NCI-H748 treated with DMSO at 0.1 percent for 48 hours (cell line): ENCODE results near the gene TMC3.
"Not testable (repeated sequence)": the region's sequence is repeated elsewhere in the genome, so short reads cannot be mapped to it uniquely, and the experiment has no call there.

ENCODE experiments used
- DNase-seq: peaks from one replicate; lab custom pipeline; 2025; lab: John Stamatoyannopoulos, UW

The TMC3 gene

DNA sequence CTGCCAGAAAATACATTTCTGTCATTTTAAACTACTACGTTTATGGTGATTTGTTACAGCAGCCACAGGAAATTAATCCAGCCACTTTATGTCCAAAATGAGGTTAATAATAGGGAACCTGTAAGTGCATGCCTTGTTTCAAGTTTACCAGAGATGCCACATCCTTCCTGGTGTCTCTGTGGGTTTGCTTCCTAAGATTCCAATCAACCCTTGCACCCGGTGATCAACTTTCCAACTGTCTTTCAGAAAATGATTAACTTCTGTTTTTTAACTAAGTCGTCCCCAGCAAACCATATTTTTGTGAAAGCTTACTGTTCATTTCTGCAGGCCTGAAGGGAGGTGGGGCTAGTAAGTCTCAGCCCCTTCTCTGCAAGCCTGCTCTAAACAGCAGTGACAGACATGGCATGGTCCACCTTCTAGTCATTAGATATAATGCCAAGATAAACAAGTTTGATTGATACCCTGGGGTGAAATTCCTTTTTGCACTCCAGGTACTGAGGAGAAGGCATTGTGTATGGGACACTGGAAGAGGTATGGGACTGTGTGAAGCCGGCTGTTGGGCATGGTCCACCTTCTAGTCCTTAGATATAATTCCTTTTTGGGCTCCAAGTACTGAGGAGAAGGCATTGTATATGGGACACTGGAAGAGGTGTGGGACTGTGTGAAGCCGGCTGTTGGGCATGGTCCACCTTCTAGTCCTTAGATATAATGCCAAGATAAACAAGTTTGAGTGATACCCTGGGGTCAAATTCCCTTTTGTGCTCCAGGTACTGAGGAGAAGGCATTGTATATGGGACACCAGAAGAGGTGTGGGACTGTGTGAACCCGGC lies 11.1 kb upstream of the TMC3 start:
- no peak for DNase-seq

DNA sequence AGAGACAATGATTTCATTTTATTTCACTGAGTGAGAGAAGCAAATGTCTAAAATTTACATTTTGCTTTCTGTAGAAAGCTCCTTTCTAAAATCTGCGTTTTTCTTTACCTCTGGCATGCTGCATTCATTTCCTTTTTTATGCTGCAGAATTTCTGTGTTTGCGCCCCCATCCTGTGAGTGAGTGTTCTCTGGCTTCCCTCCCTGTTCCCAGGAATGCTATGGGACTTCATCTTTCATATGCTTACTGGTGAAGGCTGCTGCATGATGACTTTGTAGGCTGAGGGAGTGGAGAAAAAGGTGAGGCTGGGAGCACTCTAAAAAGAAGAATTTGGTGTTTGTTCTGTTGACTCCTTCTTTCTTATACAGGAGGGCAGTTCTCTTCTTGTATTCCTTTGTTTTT lies 7.7 kb upstream of the TMC3 start:
- no peak for DNase-seq

DNA sequence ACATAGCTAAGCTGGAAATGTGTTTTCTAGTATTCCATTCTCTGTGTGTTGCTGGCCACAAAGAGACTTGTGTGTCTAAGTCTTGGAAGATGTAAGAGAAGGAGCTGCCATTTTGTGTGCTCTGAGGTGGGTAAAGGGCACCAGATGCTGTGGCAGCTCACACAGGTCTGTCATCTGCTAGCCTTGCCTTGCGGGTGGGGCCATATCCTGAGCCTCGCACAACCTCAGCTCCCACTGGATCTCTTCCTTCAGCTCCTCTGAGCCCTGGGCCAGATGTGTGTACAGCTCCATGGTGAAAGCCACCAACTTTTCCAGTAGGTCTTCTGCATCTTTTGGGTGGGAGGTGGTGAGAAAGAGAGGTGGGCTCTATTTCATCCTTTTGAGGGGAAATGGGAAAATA lies 6.7 kb upstream of the TMC3 start:
- no peak for DNase-seq

DNA sequence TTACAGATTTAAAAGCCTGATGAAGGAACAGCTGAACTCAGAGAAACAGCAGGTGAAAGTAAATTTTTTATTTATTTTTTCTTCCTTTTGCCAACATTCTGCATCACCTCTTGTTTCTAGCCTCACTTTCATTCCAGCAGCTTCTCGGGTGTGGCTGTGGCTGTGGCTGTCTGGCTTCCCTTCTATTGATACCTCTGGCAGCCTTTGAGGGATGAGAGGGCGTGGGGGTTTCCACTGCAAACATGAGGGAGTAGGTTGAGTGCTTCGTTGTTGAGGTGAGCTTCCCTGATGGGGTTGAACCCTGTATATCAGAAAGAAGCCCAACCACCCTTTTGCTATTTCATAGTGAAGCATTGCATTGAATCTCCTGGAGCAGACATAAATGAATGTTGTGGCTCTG lies 6.2 kb upstream of the TMC3 start:
- no peak for DNase-seq

DNA sequence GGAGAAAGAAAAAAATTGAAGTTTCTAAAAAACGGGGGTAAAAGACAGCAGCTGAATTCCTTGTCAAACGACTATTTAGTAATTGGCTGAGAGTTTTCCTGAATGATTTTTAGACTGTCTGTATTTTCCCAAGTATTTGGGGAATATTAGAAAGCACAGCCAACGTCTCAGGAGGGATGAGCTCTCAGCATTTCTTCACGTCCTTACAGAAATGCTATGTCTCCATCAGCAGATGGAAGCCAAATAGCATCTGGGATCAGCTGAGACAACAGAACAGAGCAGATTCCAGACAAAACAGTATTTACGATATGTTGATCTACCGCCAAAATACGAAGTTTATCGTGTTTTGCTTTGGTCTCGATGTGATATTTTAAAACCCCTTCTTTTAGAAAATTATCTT lies 5.3 kb upstream of the TMC3 start:
- no peak for DNase-seq

DNA sequence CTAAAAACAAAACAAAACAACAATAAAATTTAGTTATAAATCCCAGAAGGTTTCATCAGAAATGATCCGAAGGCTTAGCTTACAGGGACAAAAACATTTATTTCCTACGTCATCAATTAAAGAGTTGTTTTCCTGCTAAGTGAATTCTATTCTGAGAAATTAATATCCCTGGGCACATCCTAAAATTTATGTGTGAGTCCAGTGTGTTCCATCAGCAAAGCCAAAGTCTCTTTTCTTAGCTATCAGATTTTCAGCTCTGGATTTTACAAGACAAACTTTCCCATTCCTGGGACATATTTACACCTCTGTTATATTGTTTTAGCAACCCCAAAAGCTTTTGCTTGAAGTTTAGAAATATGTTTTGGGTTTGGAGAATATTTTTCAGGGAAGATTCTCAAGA lies 4.4 kb upstream of the TMC3 start:
- DNase-seq = no peak

DNA sequence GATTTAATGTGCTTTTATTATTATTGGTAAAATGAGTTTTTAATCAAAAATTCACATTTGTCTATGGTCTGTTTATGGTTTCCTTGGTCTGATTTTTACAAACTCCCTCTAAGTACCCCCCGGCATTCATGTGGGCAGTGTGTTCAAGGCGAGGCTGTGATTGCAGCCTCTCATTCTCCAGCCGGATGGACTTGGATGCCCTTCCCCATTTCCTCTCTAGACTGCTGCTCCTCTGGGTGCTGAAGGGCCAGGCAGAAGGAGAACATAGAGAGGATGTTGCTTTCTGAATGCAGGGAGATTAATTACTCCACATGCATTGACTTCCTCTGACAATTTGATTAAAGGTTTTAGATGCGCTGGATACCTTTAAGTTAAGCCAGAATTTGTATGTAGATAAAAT lies 3.9 kb upstream of the TMC3 start:
- DNase-seq = no peak

DNA sequence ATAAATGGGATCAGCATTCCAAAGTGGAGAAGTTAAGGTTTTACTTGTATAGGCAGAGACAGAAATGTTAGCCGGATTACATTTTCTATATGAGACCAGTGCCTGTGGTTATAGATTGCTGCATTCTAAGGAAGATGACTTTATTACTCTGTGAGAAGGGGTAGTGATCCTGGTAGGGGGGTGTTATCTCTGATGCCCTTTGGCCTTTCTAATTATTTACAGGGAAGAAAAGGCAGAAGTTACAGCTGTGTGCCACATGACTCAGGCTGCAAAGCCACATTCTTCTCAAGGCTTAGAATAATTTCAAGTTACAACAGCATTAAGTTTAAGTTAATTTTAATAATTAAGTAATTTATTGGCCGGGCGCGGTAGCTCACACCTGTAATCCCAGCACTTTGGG lies 2.2 kb upstream of the TMC3 start:
- no peak for DNase-seq

DNA sequence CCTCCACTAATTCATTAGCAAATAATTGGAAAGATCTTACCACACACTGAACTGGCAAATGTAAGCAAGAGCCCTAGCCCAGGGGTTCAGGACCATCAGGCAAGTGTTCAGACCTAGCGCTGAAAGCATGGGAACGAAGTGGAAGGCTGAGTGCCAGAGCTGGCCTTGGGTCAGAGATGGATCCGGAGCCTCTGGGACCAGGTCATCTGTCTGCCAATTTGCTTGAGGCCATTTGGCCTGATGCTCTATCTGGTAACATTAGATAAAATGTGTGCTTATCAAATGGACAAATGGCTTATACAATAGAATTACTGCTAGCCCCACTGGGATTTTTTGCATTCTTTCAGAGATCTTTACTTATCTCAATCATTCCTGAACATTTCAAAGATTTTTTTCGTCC lies 1.4 kb upstream of the TMC3 start:
- no peak for DNase-seq

DNA sequence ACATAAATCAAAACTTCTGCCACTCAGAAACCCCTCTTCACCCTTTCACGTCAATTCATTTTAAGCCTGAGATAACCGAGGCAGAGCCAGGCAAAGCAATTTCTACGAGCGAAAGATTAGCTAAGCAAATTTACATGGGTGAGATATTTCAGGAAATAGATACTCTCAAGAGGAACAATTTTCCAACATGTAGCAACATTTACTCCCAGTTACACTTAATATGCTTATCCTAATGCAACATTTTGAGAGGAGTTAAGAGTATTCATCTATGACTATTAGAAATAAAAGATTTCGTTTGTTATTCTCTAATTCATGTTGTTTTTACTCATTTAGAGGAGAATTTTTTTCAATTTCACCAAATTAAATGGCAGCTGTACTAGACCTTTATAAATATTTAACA lies 837 bp downstream of the TMC3 start:
- DNase-seq = no peak

DNA sequence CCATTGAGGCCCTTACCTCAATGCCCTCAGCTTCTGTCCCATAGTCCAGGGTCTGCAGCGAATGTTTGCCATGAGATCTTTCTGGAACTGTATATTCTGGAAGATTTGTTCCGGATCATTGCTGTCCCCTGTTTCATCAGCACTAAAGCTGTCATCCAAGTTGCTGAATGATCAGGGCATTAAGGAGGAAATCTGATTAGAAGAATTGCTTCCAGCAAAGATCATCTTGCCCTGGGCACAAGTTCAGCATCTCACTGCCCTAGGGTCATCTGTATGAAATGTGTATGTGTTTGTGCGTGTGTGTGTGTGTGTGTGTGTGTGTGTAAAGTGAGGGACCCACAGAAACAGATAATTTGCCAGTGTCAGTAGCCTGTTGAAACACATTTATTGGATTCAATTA lies 1.4 kb downstream of the TMC3 start:
- DNase-seq = no peak

DNA sequence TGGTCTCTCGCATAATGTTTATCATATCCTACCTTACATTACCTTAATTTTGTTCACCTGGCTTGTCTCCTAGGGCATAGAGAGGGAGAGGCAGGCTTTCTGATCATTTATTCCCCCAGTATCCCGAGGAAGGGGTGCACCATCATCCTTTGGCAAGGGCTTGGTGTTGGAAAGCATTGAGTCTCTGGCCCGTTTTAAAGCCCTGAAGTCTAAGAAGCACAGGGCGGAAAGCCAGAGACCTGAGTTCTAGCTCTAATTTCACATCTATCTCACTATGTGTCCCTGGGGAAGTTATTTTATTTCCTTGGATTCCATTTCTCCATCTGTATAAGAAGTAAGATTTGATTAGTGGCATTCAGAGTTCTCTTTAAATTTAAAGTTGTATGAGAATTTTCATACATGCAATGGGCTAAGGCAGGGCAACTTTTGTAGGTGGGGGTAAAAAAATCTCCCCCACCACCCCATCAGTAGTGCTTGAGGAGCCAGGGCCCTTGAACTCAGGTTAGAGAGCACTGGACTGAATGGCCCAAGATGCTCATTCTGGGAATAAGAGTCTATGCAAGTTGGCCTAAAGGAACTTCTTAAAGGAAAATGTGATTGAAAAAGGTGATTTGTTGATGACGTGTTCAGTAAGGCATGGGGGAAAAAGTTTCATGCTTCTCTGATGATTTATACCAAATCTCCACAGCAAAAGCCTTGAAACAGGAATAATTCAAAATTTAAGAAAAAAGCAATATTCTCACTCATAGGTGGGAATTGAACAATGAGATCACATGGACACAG lies 10.1 kb downstream of the TMC3 start:
- no peak for DNase-seq

DNA sequence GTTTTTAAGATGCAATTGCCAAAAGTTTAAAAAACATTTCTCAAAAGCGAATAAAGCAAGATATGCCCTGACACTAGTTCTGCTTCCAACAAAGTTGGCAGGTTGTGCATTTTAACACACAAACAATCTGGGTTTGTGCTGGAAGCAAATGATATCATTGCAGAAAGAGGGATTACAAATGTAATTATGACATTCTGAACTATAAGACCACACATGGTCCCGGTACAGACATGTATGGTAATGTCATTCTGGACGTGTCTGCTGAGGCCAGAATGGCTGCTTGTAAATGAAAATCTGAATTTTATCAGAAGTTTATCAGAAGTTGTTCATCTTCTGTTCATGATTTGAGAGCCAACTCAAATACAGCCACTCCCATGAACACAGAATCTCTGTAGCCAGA lies 10.7 kb downstream of the TMC3 start:
- DNase-seq = no peak

DNA sequence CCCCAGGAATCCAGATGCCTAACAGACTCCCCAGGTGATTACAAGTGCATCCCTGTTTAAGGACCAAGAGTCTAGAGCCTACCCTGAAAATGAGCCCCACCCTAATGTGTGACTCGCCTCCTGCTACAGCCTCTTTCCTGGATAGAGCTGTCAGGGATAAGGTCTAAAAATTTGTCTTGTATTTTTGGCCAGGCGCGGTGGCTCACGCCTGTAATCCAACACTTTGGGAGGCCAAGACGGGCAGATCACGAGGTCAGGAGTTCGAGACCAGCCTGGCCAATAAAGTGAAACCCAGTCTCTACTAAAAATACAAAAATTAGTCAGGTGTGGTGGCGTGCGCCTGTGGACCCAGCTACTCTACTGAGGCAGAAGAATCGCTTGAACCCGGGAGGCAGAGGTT lies 11.2 kb downstream of the TMC3 start:
- no peak for DNase-seq

DNA sequence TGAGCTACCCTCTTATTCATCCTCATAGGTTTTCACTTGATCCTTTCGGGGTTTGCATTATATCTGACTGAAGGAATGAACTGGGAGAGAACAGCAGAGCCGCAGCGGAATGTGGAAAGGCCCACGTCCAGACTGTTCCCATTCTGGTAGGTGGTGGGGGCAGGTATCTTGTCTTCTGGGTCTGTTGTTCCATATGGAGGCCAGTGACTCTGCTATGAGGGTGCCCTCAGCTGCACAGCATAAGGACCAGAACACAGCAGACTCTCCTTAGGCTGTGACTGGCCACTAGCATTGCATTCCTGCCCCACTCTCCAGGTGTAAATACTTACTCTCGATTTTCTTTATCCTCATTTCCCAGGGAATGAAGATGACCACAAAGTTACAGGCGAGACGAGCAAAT lies 12.1 kb downstream of the TMC3 start:
- no peak for DNase-seq

DNA sequence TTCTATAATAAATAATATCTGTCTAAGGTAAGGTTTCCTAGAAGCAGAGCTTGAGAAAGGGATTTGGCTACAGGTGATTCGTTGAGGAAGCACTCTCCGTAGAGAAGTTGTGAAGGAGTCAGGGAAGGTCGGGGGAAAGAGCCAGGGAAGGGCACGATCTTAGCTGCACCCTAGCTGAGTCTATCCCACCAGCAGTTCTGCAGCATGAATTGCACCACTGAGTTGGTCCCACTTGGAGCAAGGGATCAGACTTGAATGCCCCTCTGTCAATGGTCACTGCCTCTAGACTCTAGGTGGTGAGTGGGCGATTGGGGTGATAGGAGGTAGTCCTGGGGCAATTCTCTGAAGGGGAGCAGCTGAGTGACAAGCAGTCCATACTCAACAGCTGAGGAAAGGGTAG lies 13.5 kb downstream of the TMC3 start:
- DNase-seq = no peak

DNA sequence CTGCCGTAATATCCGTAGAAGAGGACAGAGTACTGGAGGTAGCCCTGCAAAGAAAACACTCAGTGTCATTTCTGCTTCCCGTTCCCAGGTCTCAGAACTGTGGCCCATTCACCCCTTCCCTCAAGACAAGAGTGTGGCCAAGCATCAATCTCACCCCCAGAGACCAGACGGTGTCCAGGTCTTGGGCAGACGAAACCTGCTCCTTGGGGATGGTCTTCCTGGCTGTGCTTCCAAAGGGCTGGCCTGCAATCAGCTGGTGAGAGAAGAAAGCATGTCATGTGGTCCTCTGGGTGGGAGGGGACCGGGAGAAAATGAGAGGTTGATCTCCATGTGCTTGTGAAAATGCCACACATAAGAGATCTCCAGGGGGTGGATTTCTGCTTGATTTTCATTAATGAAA lies 15.8 kb downstream of the TMC3 start:
- no peak for DNase-seq

DNA sequence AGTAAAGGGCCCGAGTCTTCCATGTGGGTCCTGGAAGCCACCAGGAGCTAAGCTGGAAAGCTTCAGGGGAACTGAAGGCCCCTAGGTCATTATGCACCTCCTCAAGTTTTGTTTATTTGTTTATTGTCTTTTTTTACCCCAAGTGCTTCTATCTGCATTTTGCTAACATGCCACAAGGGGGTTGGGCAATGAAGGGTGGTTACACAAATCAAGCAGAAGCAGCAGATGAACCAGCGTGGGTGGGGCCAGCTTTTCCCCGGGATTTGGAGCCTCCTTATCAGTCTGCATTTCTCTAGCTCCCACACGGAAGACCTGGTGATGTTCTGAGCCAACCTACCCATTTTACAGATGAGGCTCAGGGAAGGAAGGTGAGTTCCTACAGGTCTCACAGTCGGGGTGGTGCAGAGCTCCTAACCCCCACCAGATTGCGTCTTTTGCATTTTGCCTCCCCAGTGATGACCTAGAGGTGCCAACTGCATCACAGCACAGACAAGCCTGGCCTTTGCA lies 16.8 kb downstream of the TMC3 start:
- no peak for DNase-seq

DNA sequence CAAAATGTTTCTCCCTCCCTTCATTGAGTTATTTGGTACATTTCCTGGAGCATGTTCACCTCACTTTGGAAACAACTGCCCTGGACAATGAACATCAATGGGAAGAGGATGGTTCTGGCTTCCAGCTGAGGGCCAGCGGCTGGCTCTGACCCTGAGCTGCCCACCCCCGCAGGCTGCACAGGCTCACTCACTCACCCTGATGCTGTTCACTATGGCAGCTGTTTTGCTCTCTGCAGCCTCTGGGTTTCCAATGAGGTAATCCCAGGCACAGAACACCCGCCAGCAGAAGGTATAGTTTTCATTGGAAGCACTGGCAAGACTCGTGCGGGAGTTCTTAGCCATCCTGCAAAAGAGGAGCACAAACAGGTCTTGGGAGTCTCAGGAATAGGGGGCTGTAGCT lies 17.8 kb downstream of the TMC3 start:
- no peak for DNase-seq

DNA sequence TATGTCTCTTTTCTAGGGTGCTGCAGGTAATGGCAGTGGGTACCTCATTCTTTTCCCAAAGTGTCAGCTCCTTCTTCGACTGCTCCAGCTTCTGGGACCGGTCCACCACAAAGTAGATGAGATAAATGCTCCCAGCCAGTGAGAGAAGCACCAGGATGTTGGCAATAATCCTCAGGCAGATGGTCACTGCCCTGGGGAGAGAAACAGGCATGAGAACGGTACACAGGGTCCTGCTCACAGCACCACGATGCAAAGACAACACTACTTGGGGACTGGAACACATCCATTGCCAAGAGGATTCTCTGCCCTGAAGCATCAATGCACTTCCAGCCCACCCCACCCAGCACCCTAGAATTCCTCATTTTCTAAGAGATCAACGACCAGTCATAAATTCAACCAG lies 22.4 kb downstream of the TMC3 start:
- DNase-seq = no peak

DNA sequence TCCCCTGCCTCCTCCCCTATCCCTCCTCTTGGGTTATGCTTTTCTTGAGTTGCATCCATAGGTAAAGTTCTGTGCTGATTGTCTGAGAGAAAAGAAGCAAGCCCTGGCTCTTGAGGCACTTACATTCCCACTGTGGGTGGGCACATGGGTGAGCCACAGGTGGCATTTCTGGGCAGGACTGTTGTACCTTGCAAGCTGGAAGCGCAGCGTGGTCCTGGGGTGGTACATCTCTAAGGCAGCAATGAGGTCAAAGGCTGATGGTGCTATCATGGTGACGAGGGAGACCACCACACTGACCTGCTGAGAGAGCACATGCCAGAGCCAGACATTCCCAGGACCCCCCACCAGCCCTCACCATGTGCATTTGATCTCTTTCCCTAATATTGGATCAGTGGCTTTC lies 24.7 kb downstream of the TMC3 start:
- DNase-seq = no peak

DNA sequence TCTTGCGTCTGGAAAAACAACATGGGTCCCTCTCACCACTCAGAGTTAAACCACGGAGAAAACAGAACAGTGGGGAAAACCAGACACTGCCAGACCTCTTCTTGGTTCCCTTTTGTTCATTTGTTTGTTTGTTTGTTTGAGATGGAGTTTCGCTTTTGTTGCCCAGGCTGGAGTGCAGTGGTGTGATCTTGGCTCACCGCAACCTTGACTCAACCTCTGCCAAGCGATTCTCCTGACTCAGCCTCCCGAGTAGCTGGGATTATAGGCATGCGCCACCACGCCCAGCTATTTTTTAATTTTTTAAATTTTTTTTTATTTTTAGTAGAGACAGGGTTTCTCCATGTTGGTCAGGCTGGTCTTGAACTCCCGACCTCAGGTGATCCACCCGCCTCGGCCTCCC lies 25.3 kb downstream of the TMC3 start:
- DNase-seq = not testable (repeated sequence)

DNA sequence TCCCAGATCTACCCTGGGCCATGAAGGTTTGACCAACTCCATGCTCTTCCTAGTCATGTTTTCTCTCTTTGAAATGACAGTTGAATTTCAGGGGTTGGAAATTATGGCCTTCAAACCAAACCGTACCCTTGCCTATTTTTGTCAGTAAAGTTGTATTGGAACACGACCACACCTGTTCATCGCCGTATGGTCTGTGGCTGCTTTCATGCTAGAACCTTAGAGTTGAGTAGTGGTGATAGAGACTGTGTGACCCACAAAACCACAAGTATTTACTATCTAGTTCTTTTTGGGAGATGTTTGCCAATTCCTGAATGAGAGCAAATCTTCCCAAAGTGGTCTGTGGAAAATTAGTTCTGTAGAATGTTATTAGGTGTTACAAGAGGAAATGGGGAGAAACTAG lies 26.1 kb downstream of the TMC3 start:
- no peak for DNase-seq

DNA sequence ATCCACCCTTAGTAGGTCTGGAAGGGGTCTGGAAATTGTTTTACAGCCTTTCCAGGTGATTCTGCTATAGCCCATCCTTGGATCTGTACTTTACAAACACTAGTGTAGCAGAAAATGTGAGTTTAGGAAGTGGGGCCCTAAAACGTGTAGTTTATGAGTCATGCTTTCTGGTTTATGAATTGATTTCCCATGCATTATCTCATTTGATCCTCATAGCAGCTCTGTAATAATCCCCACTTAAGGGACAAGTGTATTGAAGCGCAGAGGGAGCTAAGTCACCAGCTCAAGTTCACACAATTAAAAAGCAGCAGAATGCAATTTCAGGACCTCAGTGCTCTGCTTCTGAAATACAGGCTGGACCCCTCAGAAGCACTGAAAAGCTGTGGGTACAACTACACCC lies 27.4 kb downstream of the TMC3 start:
- DNase-seq = no peak
